ENCODE data around the gene SFXN4. TPM values are rescaled to one million over a fixed set of nuclear protein-coding genes. Genes with fewer than 3 reads are reported as not detected.
A peak's percentile ranks its signal among the peaks of the same experiment; 100 is the strongest.

SFXN4 gene
- total and polyA plus RNA-seq, 2 of the 13 experiments (the other 11 are each of a cell fraction or from before 2014, with no cell fraction given), result 47.7 to 64.9 TPM

DNA sequence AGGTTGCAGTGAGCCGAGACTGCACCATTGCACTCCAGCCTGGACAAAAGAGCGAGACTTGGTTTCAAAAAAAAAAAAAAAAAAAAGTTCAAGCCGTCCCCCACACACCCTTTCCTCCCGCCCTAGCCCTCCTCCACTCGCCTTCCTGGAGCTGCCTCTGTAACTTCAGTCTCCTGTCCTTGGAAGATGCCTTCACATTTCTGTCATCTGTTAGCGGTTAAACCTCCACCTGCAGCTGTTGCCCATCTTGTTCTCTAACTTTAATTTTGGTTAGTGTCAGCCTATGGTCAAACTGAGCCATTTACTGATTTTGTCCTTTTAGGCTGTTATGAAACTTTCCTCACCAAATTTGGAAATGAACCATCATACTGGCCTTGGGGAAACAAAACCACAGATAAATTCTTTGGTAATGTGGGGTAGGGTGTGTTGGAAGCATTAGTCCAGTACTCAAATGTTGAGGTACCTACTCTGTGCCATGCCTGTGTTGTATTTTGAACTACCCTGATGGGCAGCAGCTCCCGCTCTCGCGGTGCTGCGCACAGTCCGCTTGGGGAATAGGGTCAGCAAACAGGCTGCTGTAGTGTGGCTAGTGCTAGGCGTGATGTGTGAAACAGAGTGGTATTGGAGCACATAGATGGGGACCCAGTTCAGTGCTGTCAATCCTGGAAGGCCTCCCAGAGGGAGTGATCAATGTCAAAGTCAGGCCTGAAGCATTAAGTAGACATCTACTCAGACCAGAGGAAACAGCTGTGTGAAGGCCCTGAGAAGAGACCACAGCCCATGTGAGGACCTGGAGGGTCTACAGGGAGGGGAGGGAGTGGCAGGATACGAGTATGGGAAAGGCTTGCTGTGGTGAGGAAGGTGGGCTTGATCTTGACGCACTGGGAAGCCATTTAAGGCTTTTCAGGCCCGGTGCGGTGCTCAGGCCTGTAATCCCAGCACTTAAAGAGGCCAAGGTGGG is 26.9 kb downstream of the SFXN4 start:
- ChIA-PET CTCF (ENCODE audit: low intra/inter-chr PET ratio, low total read pairs) (no interaction called here), POLR2A (interaction anchor here (0.7 to 1.5 kb wide), 7 partner anchors 18 to 469 kb away, joined by 3 to 5 read pairs (median 3); partner anchors contain the start of genes DENND10 and GRK5)
- peak; percentile 14 for ATAC-seq
- FAIRE-seq, result no peak
- Histone ChIP-seq H3K4me1 (ENCODE audit: insufficient read depth, low read length) (peaks cover 7% of the 10 kb centered on the region), H3K27ac (ENCODE audit: extremely low read length, insufficient read depth, low read length) (no peak overlapping the region), H2AFZ (ENCODE audit: low read length) (no peak overlapping the region), H3K4me3 (replicated peaks in 1 of 3; ENCODE audit: insufficient read depth in 1 of 3, low read depth in 2 of 3, low read length in 3 of 3) (no peak overlapping the region), H3K36me3 (replicated peaks in 1 of 2; ENCODE audit: control insufficient read depth in 1 of 2, insufficient read depth in 2 of 2, low read length in 2 of 2) (peaks cover 3 to 26% of the 10 kb centered on the region in 2 experiments; a peak in 2 of 5 replicates), H4K20me1 (ENCODE audit: insufficient read depth, low read length) (no peaks in the 10 kb centered on the region), H3K4me2 (ENCODE audit: low read depth, low read length) (no peak overlapping the region), H3K9ac (ENCODE audit: insufficient read depth, low read depth, low read length) (no peak overlapping the region), H3K79me2 (ENCODE audit: insufficient read depth, low read length) (no peaks in the 10 kb centered on the region), H3K27me3 (ENCODE audit: control insufficient read depth in 1 of 2, insufficient read depth in 2 of 2, low read length in 2 of 2) (no peaks in the 10 kb centered on the region), H3K9me3 (ENCODE audit: low read length) (no peaks in the 10 kb centered on the region)
- no peak for DNase-seq (ENCODE audit: low spot score)
- WGBS (ENCODE audit: low lambda C conversion rate), result 97% methylated on average over 16 of the region's 16 CpGs
- intact Hi-C loops (cut with micrococcal nuclease; ENCODE audit: unreplicated experiment) (loop anchor here (1.0 kb wide), 2 partner anchors 60 to 279 kb away; no protein-coding TSS in a partner anchor), in situ Hi-C loops (cut with HindIII; ENCODE audit: extremely low pct_ligation_motif_present, low pct_unique_long_range_greater_than_20kb) (no loop called here)
- BruUV-seq (replicated peaks), result no TSS peak
- TF ChIP-seq ZZZ3 (CRISPR knock-in tag; IDR thresholded peaks at IDR 0.05; ENCODE audit: borderline replicate concordance) (no peak), ZNF207 (IDR thresholded peaks at IDR 0.05; ENCODE audit: borderline replicate concordance) (no peak), ZNF446 (CRISPR knock-in tag; IDR thresholded peaks at IDR 0.05) (no peak), MTF1 (CRISPR knock-in tag; IDR thresholded peaks at IDR 0.05) (no peak), ZSCAN20 (CRISPR knock-in tag; IDR thresholded peaks at IDR 0.05; ENCODE audit: borderline replicate concordance) (no peak), AGO2 (optimal IDR thresholded peaks at IDR 0.05; ENCODE audit: low read depth, low read length) (peak; percentile 24), ZNF17 (CRISPR knock-in tag; IDR thresholded peaks at IDR 0.05) (no peak), RBM22 (optimal IDR thresholded peaks at IDR 0.05; ENCODE audit: low read length) (peak; percentile 38), NR2F1 (CRISPR knock-in tag; IDR thresholded peaks at IDR 0.05) (no peak), CENPT (CRISPR knock-in tag; IDR thresholded peaks at IDR 0.05; ENCODE audit: low read depth) (0 out of 2 replicates have a peak, but pooled peaks have one; percentile 37), ZNF713 (CRISPR knock-in tag; IDR thresholded peaks at IDR 0.05) (no peak), ZMAT3 (CRISPR knock-in tag; conservative IDR thresholded peaks at IDR 0.05) (0 out of 2 replicates have a peak, but pooled peaks have one; percentile 35), ELF1 (CRISPR knock-in tag; IDR thresholded peaks at IDR 0.05) (no peak), POLR2G (IDR thresholded peaks at IDR 0.05; ENCODE audit: low read depth, low read length) (peak; percentile 52; the same call in 1 of the 2 replicates), KDM2A (CRISPR knock-in tag; IDR thresholded peaks at IDR 0.05; ENCODE audit: borderline replicate concordance, low read depth) (no peak; the same call in 1 of the 2 replicates), JUND (CRISPR knock-in tag; IDR thresholded peaks at IDR 0.05) (no peak)
- TF ChIP-seq, protein P1, sequence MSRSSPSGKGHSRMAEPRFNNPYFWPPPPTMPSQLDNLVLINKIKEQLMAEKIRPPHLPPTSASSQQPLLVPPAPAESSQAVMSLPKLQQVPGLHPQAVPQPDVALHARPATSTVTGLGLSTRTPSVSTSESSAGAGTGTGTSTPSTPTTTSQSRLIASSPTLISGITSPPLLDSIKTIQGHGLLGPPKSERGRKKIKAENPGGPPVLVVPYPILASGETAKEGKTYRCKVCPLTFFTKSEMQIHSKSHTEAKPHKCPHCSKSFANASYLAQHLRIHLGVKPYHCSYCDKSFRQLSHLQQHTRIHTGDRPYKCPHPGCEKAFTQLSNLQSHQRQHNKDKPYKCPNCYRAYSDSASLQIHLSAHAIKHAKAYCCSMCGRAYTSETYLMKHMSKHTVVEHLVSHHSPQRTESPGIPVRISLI (CRISPR knock-in tag; IDR thresholded peaks at IDR 0.05; ENCODE audit: borderline replicate concordance), result no peak
- TF ChIP-seq, protein P2, sequence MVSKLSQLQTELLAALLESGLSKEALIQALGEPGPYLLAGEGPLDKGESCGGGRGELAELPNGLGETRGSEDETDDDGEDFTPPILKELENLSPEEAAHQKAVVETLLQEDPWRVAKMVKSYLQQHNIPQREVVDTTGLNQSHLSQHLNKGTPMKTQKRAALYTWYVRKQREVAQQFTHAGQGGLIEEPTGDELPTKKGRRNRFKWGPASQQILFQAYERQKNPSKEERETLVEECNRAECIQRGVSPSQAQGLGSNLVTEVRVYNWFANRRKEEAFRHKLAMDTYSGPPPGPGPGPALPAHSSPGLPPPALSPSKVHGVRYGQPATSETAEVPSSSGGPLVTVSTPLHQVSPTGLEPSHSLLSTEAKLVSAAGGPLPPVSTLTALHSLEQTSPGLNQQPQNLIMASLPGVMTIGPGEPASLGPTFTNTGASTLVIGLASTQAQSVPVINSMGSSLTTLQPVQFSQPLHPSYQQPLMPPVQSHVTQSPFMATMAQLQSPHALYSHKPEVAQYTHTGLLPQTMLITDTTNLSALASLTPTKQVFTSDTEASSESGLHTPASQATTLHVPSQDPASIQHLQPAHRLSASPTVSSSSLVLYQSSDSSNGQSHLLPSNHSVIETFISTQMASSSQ (IDR thresholded peaks at IDR 0.05; ENCODE audit: low read depth), result no peak
- TF ChIP-seq, protein P2 (CRISPR knock-in tag; IDR thresholded peaks at IDR 0.05; ENCODE audit: borderline replicate concordance), result no peak
